Right lobe of liver (tissue), 4 donors: ENCODE results near the gene EXD3.

ENCODE experiments used
- CTCF ChIP-seq, 4 donors: fragments of 200-600 bp in 3 of 4; fragments of 450-650 bp in 1 of 4; IDR thresholded peaks; one replicate each; pipeline versions ENCODE4 v1.5.1 to v1.8.0; 2016 to 2022; ENCODE audit warnings: antibody characterized with exemption in 4 of 4, mild to moderate bottlenecking in 2 of 4
- POLR2A ChIP-seq: fragments of 450-650 bp; IDR thresholded peaks from one replicate; pipeline ENCODE4 v1.6.1; 2017; ENCODE audit warnings: antibody characterized with exemption, mild to moderate bottlenecking
- donor health status: DM: no; HTN: no; CAD: no.
- donor health status: DM: no; HTN: no; CAD: no.
- donor health status: DM: no; HTN: yes; CAD: no.

DNA sequence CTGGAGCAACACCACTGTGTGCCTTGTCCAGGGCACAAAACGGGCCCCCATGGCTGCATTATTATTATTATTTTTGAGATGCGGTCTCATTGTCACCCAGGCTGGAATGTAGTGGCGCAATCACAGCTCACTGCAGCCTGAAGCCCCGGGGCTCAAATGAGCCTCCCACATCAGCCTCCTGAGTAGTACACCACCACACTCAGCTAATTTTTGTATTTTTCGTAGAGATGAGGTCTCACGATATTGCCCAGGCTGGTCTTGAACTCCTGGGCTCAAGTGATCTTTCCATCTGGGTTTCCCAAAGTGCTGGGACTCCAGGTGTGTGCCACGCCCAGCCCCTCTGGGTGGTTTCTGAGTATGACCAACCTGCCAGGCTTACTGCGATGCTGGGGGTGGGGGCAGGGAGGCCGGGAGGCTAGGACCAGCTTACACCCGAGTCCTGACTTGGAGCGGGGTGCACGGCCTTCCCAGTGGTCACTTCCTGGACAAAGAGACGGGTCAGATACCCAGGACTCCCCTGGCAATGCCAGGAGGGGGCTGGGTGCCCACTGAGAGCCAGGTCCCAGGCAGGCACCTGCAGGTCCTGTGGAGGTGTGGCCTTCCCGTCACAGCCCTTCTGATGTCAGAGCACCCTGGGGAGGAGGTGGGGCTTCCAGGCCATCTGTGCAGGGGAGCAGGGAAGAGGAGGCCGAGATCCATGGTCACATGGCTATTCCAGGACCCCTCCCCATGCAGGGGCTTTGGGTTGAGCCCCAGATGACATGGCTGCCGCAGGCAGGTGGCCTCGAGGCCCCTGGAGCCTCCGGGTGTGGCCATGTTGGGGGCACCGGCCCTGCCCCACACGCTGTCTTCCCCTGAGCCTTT, 112.5 kb downstream of the EXD3 start:
- no peak for TF ChIP-seq CTCF (IDR thresholded peaks at IDR 0.05)
- TF ChIP-seq POLR2A, result no peak
